GM12872 (cell line): ENCODE measurements around the gene CHRDL2.

Source experiments
- CTCF ChIP-seq: IDR thresholded peaks from 3 replicates; pipeline ENCODE4 v1.5.1; 2011; ENCODE audit warnings: low read depth, mild to moderate bottlenecking, low read length, moderate library complexity; ENCODE audit not compliant: insufficient read depth

The CHRDL2 gene

DNA sequence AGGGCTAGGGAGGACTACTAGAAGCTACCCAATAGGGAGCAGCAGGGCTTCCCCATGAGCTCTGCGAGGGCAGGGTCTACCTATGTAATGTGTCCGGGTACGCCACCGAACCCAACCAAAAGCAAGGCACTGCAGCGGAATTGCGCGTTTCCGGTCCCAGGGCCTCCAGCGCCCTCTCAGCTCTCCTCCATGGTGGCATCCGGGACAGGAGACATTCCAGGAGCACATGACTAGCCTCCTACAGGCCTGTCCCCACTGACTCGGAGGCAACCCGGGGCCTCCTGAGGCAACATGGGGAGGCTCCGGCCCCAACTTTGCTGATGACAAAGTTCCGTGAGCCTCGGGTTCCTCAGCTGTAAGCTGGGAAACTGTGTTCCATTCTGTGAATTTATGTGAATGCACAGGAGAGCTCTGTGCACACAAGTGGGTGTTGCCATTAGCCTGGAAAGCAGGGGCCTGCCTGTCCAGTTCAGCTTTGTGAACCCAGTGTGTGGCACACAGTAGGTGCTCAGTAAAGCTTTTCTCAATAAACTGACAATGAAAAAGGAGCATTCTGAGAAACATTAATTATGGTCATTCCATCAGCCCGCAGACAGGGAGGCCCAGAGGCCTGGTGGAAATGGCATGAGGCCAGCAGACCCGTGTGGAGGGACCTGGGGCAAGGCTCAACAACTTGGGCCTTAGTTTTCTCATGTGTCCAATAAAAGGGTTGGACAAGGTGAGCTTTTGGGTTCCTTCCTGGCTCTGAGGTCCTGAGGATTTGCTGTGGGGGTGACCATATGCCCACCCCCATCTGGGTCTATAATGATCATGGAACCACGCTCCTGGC, 50.3 kb downstream of the CHRDL2 start:
- no peak for TF ChIP-seq CTCF

DNA sequence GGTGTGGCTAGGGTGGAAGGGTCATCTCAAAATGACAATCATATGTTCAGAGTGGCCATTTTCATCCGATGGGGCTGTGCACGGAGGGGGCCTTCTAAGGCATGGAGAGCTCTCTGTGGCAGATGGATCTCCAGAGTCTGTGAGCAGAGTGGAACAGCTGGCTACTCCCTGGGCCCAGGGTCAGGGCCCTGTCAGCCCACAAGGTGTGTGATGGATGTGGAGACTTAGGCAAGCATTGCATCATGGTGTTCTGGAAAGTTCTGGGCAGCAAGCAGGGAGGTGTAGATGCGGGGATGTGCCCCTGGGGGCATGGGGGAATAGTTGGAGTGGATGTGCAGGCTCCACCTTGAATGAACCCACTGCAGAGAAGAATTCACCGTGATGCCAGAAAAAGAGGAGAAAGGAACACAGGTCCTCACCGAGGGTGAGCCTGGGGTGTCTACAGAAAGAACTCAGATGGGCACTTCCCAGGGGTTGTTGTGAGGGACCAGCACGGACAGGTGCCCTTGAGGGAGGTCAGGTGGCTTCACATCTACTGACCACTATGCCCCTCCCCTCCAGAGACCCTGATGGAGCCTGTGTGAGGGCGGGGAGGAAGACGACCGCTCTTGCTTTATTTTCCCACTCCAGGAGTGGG, 51.1 kb downstream of the CHRDL2 start:
- TF ChIP-seq CTCF = no peak

- TF ChIP-seq CTCF = no peak
Observed at GRCh38 chr11:74679513-74679865, 51.7 kb downstream of the CHRDL2 start.

DNA sequence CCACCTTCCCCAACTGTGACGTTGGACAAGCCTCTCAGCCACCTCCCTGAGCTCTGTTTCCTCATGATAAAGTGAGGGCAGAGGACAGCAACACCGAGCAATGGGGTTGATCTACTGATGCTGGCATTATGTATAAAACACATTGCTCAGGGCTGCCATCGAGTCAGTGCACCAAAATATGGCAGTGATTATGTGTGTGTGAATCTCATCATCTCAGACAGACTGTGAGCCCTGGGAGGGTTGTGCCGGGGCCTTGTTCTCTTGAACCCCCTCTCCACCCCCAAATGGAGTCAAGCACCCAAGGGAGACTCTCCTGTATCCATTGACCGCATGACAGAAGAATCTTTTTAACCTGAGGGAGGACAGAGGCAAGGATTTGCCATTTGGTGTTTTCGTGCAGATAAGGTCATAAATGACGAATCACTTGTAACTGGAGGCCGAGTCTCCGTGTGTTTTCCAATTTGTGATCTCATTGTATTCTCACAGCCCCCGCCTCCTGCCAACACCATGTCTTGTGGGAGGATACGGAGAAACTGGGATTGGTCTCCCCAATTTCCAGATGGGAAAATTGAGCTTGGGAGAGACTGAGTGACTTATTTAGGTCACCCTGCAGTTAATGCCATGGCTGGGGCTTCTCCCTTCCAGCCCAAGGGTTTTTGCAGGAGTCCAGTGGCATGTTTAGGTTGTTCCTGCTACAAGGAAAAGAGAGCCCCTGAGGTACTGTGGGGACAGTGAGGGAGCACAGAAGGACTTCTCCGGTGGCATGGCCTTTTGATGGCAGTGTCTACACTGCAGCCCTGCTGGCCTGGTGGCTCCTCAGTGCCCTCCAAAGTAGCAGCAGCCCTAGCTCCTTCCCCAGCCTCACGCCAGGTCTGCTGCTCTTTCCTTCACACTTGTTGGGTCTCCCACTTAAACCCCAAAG, 52.4 kb downstream of the CHRDL2 start:
- TF ChIP-seq CTCF = no peak

DNA sequence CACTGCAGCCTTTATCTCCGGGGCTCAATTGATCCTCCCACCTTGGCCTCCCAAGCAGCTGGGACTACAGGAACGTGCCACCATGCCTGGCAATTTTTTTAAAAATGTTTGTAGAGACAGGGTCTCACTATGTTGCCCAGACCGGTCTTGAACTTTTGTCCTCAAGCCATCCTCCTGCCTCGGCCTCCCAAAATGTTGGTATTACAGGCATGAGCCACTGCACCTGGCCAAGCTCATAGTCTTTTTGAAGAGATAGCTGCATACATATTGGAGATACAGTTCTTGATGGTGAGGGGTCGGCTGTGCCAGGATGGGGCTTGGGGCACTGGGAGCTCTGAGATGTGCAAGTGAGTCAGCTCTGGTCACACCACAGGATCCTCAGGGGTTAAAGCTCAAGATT, 53.2 kb downstream of the CHRDL2 start:
- TF ChIP-seq CTCF = no peak

GRCh38 chr11:74677131-74677530, 54.1 kb downstream of the CHRDL2 start:
- TF ChIP-seq CTCF = no peak

GRCh38 chr11:74676596-74676995, 54.6 kb downstream of the CHRDL2 start:
- no peak for TF ChIP-seq CTCF
